ENCODE data around the gene CLNK. TPM values are rescaled to one million over a fixed set of nuclear protein-coding genes. Genes with fewer than 3 reads are reported as not detected.

CLNK gene
- total and polyA plus RNA-seq, 2 experiments from 2014 or later = not detected

DNA sequence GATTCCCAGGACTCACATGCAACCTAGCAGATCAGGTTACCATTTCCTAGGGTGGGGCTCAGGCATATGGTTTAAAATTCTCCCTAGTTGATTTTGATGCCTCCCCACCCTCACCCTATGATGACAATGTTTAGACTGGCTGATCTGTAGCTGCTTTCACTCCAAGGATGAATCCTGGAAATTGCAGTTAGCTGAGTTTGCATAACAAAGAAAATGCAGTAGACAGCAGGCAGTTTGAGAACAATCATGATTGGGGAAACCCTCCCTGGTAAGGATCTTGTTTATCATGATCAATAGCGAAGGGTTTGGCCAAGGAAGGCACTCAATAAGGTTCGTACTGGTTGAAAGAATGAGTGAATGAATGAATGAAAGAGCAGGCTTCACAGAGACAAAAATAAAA, 229.4 kb downstream of the CLNK start:
- no peak for DNase-seq
- Histone ChIP-seq H2AFZ (no peak overlapping the region), H3K4me3 (no peak overlapping the region), H3K27ac (no peak overlapping the region), H4K20me1 (ENCODE audit: insufficient read depth) (no peaks in the 10 kb centered on the region), H3K79me2 (ENCODE audit: insufficient read depth) (peaks cover 46% of the 10 kb centered on the region), H3K4me2 (ENCODE audit: unreplicated experiment) (no peak overlapping the region), H3K9me2 (ENCODE audit: insufficient read depth) (no peaks in the 10 kb centered on the region), H3K36me3 (ENCODE audit: low read depth) (peaks cover 11% of the 10 kb centered on the region; the same call in 1 of the 2 replicates), H3K9ac (no peak overlapping the region), H3K4me1 (ENCODE audit: insufficient read depth) (no peaks in the 10 kb centered on the region; the same call in 1 of the 2 replicates), H3K9me3 (ENCODE audit: low read depth) (no peaks in the 10 kb centered on the region), H3K27me3 (replicated peaks; ENCODE audit: insufficient read depth) (no peaks in the 10 kb centered on the region), H3F3A (ENCODE audit: insufficient read depth) (no peaks in the 10 kb centered on the region)
- in situ Hi-C loops (cut with MboI) = no loop called here
- no peak for TF ChIP-seq EZH2phosphoT487 (IDR thresholded peaks at IDR 0.05; ENCODE audit: insufficient read depth, low read depth)
- no peak for TF ChIP-seq EZH2 (IDR thresholded peaks at IDR 0.05; ENCODE audit: insufficient read depth, poor library complexity, severe bottlenecking)
- 91 to 100% methylated on average over 2 of the region's 2 CpGs for WGBS, 2 experiments (ENCODE audit: low coverage in 1 of 2, low lambda C conversion rate in 2 of 2, missing lambda C conversion rate in 2 of 2)

DNA sequence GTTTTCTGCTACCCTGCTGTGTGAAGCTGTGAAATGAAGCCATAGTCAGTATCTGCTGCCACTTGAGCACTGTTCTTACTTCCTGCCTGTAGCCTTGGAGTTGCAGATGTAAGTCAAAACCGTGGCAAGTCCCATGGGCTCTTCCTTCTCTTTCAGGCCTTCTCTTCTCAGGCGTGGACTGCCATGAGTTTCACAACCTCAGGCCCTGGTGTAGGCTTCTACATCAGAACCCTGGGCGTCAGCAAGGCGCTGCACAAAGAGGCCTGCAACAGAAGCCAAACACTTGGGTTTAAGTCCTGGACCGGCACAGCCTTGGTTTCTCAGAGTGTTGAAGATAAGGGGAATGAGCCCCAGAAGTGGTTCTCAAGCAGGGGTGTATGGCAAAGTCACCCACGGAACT, 229.8 kb downstream of the CLNK start:
- no peaks in the 10 kb centered on the region for H3K9me2 ChIP-seq (ENCODE audit: insufficient read depth)
- no peaks in the 10 kb centered on the region for H3K9me3 ChIP-seq (ENCODE audit: low read depth)
- H3K4me2 ChIP-seq (ENCODE audit: unreplicated experiment) = no peak overlapping the region
- TF ChIP-seq EZH2phosphoT487 (IDR thresholded peaks at IDR 0.05; ENCODE audit: insufficient read depth, low read depth) (no peak), EZH2 (IDR thresholded peaks at IDR 0.05; ENCODE audit: insufficient read depth, poor library complexity, severe bottlenecking) (no peak)
- H2AFZ ChIP-seq = no peak overlapping the region
- in situ Hi-C loops (cut with MboI) = no loop called here
- H3K4me1 ChIP-seq (ENCODE audit: insufficient read depth) = no peaks in the 10 kb centered on the region; the same call in 1 of the 2 replicates
- no peak overlapping the region for H3K27ac ChIP-seq
- H3K9ac ChIP-seq = no peak overlapping the region
- WGBS, 2 experiments (ENCODE audit: low coverage in 1 of 2, low lambda C conversion rate in 2 of 2, missing lambda C conversion rate in 2 of 2) = 97 to 99% methylated on average over 6 of the region's 6 CpGs
- H3F3A ChIP-seq (ENCODE audit: insufficient read depth) = no peaks in the 10 kb centered on the region
- DNase-seq = no peak
- peaks cover 50% of the 10 kb centered on the region for H3K79me2 ChIP-seq (ENCODE audit: insufficient read depth)
- peaks cover 15% of the 10 kb centered on the region; the same call in 1 of the 2 replicates for H3K36me3 ChIP-seq (ENCODE audit: low read depth)
- H3K27me3 ChIP-seq (replicated peaks; ENCODE audit: insufficient read depth) = no peaks in the 10 kb centered on the region
- no peaks in the 10 kb centered on the region for H4K20me1 ChIP-seq (ENCODE audit: insufficient read depth)
- H3K4me3 ChIP-seq = no peak overlapping the region

DNA sequence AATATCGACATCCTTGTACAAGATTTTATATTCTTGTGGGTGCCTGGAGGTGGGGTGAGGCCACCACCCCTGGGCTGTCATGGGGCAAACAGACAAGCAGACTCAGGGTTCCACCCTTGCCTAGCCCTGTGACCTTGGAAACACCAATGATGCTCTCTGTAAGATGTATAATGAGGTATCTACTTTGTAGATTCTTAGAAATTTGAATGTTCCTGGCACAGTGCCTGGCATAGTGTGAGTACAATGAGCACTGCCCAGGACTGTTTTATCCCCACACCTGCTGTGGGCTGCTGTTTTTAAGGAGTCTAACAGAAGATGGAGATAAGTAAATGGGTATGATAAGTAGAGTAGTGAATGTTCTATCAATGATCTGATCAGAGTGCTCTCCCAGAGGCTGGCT, 230.4 kb downstream of the CLNK start:
- TF ChIP-seq EZH2phosphoT487 (IDR thresholded peaks at IDR 0.05; ENCODE audit: insufficient read depth, low read depth) = no peak
- TF ChIP-seq EZH2 (IDR thresholded peaks at IDR 0.05; ENCODE audit: insufficient read depth, poor library complexity, severe bottlenecking) = no peak
- H3K4me3 ChIP-seq = no peak overlapping the region
- H3K4me2 ChIP-seq (ENCODE audit: unreplicated experiment) = no peak overlapping the region
- peaks cover 16% of the 10 kb centered on the region; the same call in 1 of the 2 replicates for H3K36me3 ChIP-seq (ENCODE audit: low read depth)
- WGBS, 2 experiments (ENCODE audit: low coverage in 1 of 2, low lambda C conversion rate in 2 of 2, missing lambda C conversion rate in 2 of 2) = 100% methylated on average over 1 of the region's 1 CpG
- no peak for DNase-seq
- peaks cover 56% of the 10 kb centered on the region for H3K79me2 ChIP-seq (ENCODE audit: insufficient read depth)
- H4K20me1 ChIP-seq (ENCODE audit: insufficient read depth) = no peaks in the 10 kb centered on the region
- no peaks in the 10 kb centered on the region for H3K9me3 ChIP-seq (ENCODE audit: low read depth)
- no peak overlapping the region for H2AFZ ChIP-seq
- H3F3A ChIP-seq (ENCODE audit: insufficient read depth) = no peaks in the 10 kb centered on the region
- in situ Hi-C loops (cut with MboI) = no loop called here
- H3K27ac ChIP-seq = no peak overlapping the region
- no peaks in the 10 kb centered on the region for H3K9me2 ChIP-seq (ENCODE audit: insufficient read depth)
- H3K27me3 ChIP-seq (replicated peaks; ENCODE audit: insufficient read depth) = no peaks in the 10 kb centered on the region
- no peak overlapping the region for H3K9ac ChIP-seq
- H3K4me1 ChIP-seq (ENCODE audit: insufficient read depth) = no peaks in the 10 kb centered on the region; the same call in 1 of the 2 replicates

GRCh38 chr4:10448991-10449390, 235.6 kb downstream of the CLNK start:
- TF ChIP-seq EZH2phosphoT487 (IDR thresholded peaks at IDR 0.05; ENCODE audit: insufficient read depth, low read depth) = no peak
- no peak for TF ChIP-seq EZH2 (IDR thresholded peaks at IDR 0.05; ENCODE audit: insufficient read depth, poor library complexity, severe bottlenecking)
- Histone ChIP-seq H3K36me3 (ENCODE audit: low read depth) (peaks cover 41% of the 10 kb centered on the region), H3K79me2 (ENCODE audit: insufficient read depth) (peaks cover 42% of the 10 kb centered on the region), H3K9ac (no peak overlapping the region), H3K27ac (no peak overlapping the region), H3K4me2 (ENCODE audit: unreplicated experiment) (no peak overlapping the region), H3F3A (ENCODE audit: insufficient read depth) (no peaks in the 10 kb centered on the region), H3K27me3 (replicated peaks; ENCODE audit: insufficient read depth) (no peaks in the 10 kb centered on the region), H3K4me1 (ENCODE audit: insufficient read depth) (no peaks in the 10 kb centered on the region), H3K9me2 (ENCODE audit: insufficient read depth) (no peaks in the 10 kb centered on the region), H4K20me1 (ENCODE audit: insufficient read depth) (no peaks in the 10 kb centered on the region), H3K9me3 (ENCODE audit: low read depth) (no peaks in the 10 kb centered on the region), H2AFZ (no peak overlapping the region), H3K4me3 (no peak overlapping the region)
- WGBS, 2 experiments (ENCODE audit: low coverage in 1 of 2, low lambda C conversion rate in 2 of 2, missing lambda C conversion rate in 2 of 2) = 97% methylated on average over 5 of the region's 5 CpGs
- in situ Hi-C loops (cut with MboI) = no loop called here
- no peak for DNase-seq

DNA sequence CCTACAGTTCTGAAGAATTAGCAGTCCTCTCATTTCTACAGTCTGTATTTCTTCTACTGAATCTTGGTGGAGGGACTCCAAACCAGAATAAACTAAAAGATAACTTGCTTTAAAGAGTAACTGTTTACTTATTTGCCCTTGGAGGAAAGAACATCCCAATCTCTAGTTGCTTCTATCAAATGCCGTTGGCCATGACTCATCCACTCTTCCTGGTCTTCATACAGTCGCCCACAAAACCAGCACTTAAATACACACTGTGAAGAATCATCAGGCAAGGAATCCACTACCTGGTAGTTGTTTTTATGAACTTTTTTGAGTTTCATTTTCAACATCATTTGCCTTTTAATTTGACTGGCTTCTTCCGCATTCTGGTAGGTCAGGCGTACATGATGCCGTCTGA, 241.6 kb downstream of the CLNK start:
- Histone ChIP-seq H3K9me2 (ENCODE audit: insufficient read depth) (no peaks in the 10 kb centered on the region), H3K4me2 (ENCODE audit: unreplicated experiment) (no peak overlapping the region), H3K27ac (no peak overlapping the region), H3K79me2 (ENCODE audit: insufficient read depth) (peaks cover 2% of the 10 kb centered on the region; the same call in 1 of the 2 replicates), H3K9ac (no peak overlapping the region), H3F3A (ENCODE audit: insufficient read depth) (0 out of 2 replicates have a peak, but pooled peaks cover 10% of the 10 kb centered on the region), H3K4me3 (no peak overlapping the region), H4K20me1 (ENCODE audit: insufficient read depth) (no peaks in the 10 kb centered on the region), H3K36me3 (ENCODE audit: low read depth) (peaks cover 29% of the 10 kb centered on the region), H3K4me1 (ENCODE audit: insufficient read depth) (no peaks in the 10 kb centered on the region), H3K27me3 (replicated peaks; ENCODE audit: insufficient read depth) (no peaks in the 10 kb centered on the region), H2AFZ (no peak overlapping the region), H3K9me3 (ENCODE audit: low read depth) (no peaks in the 10 kb centered on the region)
- TF ChIP-seq EZH2 (IDR thresholded peaks at IDR 0.05; ENCODE audit: insufficient read depth, poor library complexity, severe bottlenecking) = no peak
- no peak for DNase-seq
- WGBS, 2 experiments (ENCODE audit: low coverage in 1 of 2, low lambda C conversion rate in 2 of 2, missing lambda C conversion rate in 2 of 2) = 94 to 98% methylated on average over 5 of the region's 5 CpGs
- in situ Hi-C loops (cut with MboI) = no loop called here

Data from GM23248 (cell line).